Hindlimb muscle (tissue), 1 donor: Measurements from ENCODE around the gene PSIP1. TPM values are rescaled to one million over a fixed set of nuclear protein-coding genes. Genes with fewer than 3 reads are reported as not detected.
"Not testable (repeated sequence)": the region's sequence is repeated elsewhere in the genome, so short reads cannot be mapped to it uniquely, and the experiment has no call there.

Experiments
- DNase-seq: peaks from one replicate; pipeline ENCODE4 v3.0.0-alpha.2; 2013
- polyA plus RNA-seq: library from polyadenylated mRNA; unstranded; fragments of 120-200 nt; gene quantifications from one replicate; pipeline ENCODE4 v1.2.1, GENCODE V29; 2013; ENCODE audit not compliant: insufficient read length

PSIP1 gene
- polyA plus RNA-seq, 1 donor, result 63.3 TPM

DNA sequence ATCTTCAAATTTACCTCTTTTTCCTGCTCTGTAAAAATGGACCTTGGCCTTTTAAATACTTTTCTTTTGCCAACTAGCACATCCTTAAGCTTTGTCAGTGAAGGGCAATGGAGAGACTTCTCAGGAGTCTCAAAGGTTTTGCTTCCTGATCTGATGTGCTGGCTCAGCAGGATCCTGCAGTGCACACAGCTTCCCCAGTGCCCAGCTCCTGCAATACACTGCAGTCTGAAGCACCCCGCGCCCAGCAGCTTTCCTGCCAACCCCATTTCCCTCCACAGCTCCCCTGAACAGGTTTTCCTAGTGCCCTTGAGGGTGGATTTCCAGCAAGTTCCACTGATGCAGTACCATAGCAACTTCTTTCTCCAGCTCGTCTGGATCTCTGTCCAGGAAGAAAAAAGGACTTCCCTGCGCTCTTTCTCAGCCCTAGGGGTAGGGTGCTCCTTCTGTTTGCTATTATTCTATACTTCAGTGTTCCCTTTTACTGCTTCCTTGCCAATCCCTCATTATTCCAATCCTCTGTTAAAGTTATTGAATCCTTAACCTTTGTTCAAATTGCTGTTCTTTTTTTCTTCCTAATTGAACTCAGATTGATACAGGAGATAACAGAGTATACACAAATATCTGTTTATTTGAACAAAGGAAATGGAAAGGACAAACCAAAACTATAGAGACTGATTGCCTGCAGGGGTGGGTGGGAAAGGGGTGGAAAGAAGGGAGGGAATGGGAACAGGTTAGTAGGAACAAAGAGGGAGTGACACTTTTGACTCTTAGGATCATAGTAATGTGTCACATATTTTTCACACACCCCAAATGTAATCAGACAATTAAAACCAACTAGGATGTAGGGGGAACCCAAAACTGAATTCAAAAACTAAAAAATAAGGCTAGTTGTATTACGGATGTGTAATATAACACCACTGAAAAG lies 79.6 kb downstream of the PSIP1 start:
- no peak for DNase-seq

DNA sequence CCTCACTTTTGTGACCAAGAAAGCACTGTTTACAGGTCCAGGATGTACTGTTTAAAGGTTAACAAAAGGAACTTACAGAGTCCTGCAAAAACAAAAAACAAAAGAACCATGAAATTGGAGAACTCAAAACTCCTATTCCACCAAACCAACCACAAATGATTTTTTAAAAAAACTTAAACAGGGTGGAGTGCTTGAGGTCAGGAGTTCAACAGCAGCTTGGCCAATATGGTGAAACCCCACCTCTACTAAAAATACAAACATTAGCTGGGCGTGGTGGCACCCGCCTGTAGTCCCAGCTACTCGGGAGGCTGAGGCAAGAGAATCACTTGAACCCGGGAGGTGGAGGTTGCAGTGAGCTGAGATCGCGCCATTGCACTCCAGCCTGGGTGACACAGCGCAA lies 83.1 kb downstream of the PSIP1 start:
- DNase-seq, result not testable (repeated sequence)

DNA sequence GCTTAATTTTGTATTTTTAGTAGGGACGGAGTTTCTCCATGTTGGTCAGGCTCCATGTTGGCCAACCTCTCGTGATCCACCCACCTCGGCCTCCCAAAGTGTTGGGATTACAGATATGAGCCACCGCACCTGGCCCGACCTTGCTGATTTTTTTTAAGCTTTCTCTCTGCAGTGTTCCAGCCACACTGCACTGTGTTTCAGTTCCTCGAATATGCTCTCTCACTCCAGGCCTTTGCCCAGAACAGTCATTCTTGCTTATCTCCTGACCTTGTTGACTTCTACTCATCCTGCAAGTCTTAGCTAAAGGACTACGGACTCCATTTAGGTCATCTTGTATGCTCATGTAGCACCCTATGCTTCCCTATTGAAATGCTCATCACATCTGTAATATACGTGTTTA lies 84.8 kb downstream of the PSIP1 start:
- no peak for DNase-seq

- DNase-seq, result peak; percentile 15
Measured at GRCh38 chr9:15423231-15423985, 87.4 kb downstream of the PSIP1 start.

DNA sequence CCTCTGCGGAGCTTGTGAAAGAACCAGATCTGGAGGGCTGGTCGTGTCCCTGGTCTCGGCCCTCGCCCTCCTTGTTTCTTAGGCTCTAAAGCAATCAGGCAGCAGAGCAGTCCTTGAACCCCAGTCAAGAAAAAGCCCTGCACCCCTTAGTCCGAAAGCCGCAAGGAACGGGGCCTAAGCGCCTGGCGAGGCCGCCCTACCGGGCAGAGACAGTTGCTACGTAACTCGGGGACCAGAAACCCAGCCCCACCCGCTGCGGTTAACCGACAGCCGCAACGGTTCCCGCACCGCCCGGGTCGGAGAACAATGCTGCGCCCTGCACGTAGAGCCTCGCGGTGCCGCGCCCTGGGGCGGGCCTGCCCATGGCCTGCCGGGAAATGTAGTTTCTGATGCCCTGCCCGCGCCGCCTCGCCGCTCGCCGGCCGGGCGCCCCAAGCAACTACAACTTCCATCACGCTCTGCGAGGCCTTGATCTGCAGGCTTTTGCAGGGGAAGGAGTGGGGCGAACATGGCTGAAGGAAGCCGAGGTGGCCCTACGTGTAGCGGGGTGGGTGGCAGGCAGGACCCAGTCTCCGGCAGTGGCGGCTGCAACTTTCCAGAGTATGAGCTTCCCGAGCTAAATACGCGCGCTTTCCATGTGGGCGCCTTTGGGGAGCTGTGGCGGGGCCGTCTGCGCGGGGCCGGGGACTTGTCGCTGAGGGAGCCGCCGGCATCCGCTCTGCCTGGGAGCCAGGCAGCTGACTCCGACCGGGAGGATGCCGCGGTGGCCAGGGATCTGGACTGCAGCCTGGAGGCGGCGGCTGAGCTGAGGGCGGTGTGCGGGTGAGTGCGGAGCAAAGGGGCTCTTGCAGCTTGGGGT lies 88.2 kb downstream of the PSIP1 start, which contains the start of gene SNAPC3:
SNAPC3 (plus strand) TSS at position 505 of the 859 bp plus-strand sequence; CDS start at position 509, 4 bp downstream.
- peak; percentile 97 for DNase-seq

DNA sequence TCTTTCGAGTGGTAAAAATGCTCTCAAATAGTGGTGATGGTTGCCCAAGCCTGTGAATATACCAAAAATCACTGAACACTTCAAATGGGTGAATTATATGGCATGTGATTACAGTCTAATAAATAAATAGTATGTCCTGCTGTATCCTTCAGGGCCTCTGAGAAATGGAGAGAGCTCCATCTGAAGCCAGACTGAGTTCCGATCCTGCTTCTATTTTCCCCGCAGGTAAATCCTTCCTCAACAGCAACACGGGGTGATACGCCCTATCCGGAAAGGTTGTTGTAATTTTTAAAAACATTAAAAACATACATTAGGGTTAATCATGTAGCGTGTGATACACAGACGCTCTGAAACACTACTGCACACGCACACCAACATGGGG lies 88.8 kb downstream of the PSIP1 start:
- DNase-seq, result no peak

GRCh38 chr9:15421532-15421931 lies 89.2 kb downstream of the PSIP1 start:
- DNase-seq, result no peak

GRCh38 chr9:15420796-15421195 lies 90.0 kb downstream of the PSIP1 start:
- DNase-seq, result no peak

DNA sequence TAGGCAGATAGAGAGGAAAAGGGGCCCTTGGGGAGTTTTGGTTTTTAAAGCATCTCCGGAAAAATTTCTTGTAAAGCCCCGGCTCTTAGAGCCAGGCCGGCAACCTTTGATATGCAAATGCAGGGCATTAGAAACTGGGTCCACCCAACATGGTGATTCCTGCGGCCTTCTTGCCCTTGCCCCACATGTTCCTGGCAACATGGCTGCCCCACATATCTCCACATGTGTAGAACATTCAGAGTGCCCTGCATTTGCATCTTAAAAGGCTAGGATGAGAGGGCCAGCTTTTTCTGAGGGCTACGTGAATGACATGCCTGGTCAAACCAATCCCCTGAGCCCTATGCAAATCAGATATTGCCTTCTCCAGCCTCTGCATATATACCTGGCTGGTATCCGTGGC lies 93.1 kb downstream of the PSIP1 start:
- no peak for DNase-seq

DNA sequence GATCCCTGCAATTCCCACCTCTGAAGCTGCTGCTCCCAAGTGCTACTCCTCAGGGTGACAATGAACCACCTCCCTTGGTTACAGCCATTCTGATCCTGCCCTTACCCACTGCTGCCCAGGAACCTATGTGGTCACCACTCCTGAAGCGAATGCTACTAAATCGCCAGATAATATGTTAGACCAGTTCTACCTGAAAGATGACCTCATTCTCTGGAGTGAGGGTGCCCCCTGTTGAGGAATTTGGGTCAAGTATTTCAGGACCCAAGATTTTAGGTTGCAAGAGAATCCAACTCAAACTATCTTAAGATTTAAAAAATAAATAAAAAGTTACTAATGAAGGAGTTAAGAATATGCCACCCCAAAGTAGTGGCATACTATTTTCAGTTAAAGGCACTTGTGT lies 93.9 kb downstream of the PSIP1 start:
- peak; percentile 36 for DNase-seq

Other genes with a start within 250 kb of the PSIP1 start
- gene TTC39B, start 203.8 kb downstream of the PSIP1 start, polyA plus RNA-seq, result 1.7 TPM
- 27.6 TPM for gene SNAPC3, start 88.1 kb downstream of the PSIP1 start, polyA plus RNA-seq
- 2.2 TPM for gene CCDC171, start 42.1 kb upstream of the PSIP1 start, polyA plus RNA-seq